Brain microvascular endothelial cell (primary cell): ENCODE results near the gene ANKS3.
A peak's percentile ranks its signal among the peaks of the same experiment; 100 is the strongest.

Experiments used
- DNase-seq: peaks from one replicate; pipeline ENCODE4 v3.0.0-alpha.2; 2020
- H3K27ac ChIP-seq: fragments of 250-450 bp; sonication (Bioruptor Pico); 2 replicates; pipeline ENCODE4 v1.5.1; 2020; ENCODE audit warnings: mild to moderate bottlenecking, moderate library complexity
- H3K27me3 ChIP-seq: fragments of 250-450 bp; sonication (Bioruptor Pico); replicated peaks from 2 replicates; pipeline ENCODE4 v1.5.1; 2020; ENCODE audit warnings: mild to moderate bottlenecking
- H3K36me3 ChIP-seq: fragments of 250-450 bp; sonication (Bioruptor Pico); replicated peaks from 2 replicates; pipeline ENCODE4 v1.5.1; 2020; ENCODE audit warnings: mild to moderate bottlenecking
- H3K4me3 ChIP-seq: 2 replicates; pipeline ENCODE4 v1.5.1; 2011; ENCODE audit warnings: low read depth, mild to moderate bottlenecking, control low read depth, low read length, moderate library complexity
- in situ Hi-C: cut with HindIII; loops from 2 replicates; pipeline ENCODE4 v1.10.0; 2017; ENCODE audit warnings: low sequenced_read_pairs, low pct_ligation_motif_present
- TF ChIP-seq, protein P1 (sequence below): IDR thresholded peaks from 2 replicates; pipeline ENCODE4 v1.5.1; 2011; ENCODE audit warnings: low read depth, mild to moderate bottlenecking, moderate library complexity, low read length, control low read depth, inconsistent platforms; ENCODE audit errors: missing control alignments

The ANKS3 gene, protein sequence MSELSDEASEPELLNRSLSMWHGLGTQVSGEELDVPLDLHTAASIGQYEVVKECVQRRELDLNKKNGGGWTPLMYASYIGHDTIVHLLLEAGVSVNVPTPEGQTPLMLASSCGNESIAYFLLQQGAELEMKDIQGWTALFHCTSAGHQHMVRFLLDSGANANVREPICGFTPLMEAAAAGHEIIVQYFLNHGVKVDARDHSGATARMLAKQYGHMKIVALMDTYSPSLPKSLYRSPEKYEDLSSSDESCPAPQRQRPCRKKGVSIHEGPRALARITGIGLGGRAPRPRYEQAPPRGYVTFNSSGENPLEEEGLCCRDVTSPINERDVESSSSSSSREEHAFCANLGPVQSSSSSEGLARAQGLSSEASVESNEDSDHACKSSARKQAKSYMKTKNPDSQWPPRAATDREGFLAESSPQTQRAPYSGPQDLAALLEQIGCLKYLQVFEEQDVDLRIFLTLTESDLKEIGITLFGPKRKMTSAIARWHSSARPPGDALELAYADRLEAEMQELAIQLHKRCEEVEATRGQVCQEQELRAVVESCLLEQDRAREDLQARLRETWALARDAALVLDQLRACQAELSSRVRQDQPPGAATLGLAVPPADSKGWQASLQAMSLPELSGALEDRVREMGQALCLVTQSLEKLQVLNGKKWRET

DNA sequence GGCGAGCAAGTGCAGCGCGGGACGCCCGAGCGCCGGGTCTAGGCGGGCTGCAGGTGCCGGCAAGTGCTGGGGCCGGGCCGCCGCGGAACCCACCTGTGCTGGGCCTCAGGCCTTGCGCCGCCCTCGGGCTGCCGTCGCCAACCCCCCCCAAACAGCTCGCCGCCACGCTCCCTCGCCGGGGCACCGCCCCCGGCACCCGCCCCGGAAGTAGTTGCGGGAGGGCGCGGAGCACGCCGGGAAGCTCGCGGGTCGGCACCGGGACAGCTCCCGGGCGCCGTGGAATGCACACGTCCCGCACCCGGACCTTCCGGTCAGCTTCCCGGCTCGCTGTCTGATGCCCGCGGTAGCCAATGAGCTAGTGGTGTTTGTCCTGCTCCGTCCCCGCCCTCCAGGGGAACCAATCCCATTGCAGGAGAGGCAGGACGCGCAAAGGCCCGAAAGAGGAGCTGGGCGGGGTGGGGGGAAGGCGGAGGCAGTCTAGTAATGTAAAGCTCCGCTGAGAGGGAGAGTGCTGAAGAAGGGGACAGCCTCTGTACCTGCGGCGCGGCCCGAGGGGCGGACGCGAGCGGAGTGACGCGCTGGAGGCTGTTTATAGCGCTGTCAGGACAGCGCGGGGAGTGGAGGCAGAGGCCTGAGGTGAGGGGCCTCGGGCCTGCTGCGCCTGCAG lies at the start of gene ANKS3, which contains the start of gene DNAAF8:
ANKS3 (minus strand) TSS at position 209 of the 667 bp plus-strand sequence. CDS start 4,122 bp downstream, outside the sequence.
DNAAF8 (plus strand) TSS at position 475 of the 667 bp plus-strand sequence. CDS start 1,978 bp downstream, outside the sequence.
- Histone ChIP-seq H3K27me3 (no peaks in the 10 kb centered on the region), H3K4me3 (peak within 1 kb of the TSS; percentile 94), H3K27ac (peak within 1 kb of the TSS; percentile 86), H3K36me3 (no peaks in the 10 kb centered on the region)
- DNase-seq, result peak; percentile 98
- TF ChIP-seq, protein P1, sequence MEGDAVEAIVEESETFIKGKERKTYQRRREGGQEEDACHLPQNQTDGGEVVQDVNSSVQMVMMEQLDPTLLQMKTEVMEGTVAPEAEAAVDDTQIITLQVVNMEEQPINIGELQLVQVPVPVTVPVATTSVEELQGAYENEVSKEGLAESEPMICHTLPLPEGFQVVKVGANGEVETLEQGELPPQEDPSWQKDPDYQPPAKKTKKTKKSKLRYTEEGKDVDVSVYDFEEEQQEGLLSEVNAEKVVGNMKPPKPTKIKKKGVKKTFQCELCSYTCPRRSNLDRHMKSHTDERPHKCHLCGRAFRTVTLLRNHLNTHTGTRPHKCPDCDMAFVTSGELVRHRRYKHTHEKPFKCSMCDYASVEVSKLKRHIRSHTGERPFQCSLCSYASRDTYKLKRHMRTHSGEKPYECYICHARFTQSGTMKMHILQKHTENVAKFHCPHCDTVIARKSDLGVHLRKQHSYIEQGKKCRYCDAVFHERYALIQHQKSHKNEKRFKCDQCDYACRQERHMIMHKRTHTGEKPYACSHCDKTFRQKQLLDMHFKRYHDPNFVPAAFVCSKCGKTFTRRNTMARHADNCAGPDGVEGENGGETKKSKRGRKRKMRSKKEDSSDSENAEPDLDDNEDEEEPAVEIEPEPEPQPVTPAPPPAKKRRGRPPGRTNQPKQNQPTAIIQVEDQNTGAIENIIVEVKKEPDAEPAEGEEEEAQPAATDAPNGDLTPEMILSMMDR, result no peak
- in situ Hi-C loops, result no loop called here

DNA sequence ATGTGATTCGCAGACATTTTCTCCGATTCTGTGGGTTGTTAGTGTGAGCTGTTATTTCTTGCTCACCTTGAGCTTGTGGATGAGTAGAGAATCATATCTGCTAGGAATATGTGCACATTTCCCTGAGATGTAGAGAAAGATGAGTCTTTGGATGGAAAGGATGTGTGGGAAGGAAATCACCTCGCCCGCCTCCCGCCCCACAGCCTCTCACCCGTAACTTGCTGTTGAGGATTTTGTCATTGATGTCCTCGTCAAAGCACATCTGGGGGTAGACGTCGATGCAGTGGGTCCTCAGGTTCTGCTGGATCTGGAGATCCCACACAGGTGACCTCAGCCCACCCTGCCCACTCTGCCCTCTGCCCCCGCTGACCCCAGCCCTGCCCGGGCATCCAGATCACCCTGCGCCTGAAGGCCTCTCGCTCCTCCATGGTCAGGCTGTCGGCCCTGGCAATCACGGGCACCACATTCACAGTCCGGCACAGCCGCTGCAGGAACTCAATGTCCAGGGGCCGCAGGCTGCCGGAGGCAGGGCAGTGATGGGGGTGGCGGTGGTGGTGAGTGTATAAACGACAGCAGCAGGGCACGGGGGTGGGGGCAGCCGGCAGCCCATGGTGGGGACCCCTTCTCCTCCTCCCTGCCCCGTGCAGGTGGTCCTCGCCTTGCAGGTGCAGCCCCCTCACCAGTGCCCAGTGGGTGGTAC lies 49.3 kb upstream of the ANKS3 start:
- DNase-seq, result no peak
- TF ChIP-seq, protein P1, result no peak
- in situ Hi-C loops, result no loop called here
- Histone ChIP-seq H3K27me3 (no peaks in the 10 kb centered on the region), H3K4me3 (no peak overlapping the region), H3K27ac (no peak overlapping the region), H3K36me3 (no peaks in the 10 kb centered on the region)

DNA sequence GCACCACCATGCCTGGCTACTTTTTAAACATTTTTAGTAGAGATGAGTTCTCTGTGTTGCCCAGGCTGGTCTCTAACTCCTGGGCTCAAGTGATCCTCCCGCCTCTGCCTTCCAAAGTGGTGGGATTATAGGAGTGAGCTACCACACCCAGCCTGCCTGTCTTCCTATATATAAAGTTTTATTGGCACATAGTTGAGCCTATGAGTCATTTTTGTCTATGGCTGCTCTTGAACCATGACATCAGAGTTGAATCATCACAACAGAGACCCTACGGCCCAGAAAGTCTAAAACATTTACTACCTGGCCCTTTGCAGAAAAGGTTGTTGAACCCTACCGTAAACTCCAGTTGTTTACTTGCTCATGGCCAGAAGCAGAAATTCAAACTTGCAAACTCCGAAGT lies 46.2 kb upstream of the ANKS3 start:
- in situ Hi-C loops, result no loop called here
- DNase-seq, result no peak
- TF ChIP-seq, protein P1, result no peak
- H3K36me3 ChIP-seq, result no peaks in the 10 kb centered on the region
- H3K4me3 ChIP-seq, result no peak overlapping the region
- H3K27me3 ChIP-seq, result no peaks in the 10 kb centered on the region
- no peak overlapping the region for H3K27ac ChIP-seq

DNA sequence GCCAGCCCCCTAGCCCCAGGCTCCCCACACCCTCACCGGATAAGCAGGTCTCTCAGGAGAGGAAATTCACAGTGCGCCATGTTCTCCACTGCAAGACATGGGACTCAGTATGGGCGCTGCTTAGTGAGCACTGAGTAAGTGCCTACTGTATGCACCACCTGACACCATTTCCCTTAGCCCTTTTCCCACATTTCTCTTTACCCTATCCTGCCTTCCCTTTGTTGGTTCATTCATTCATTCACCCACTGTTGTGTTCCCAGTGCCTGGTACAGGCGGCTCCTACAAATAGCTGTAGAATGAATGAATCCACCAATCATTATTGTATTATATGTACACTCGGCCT lies 44.0 kb upstream of the ANKS3 start:
- Histone ChIP-seq H3K27ac (no peak overlapping the region), H3K4me3 (no peak overlapping the region), H3K36me3 (no peaks in the 10 kb centered on the region), H3K27me3 (no peaks in the 10 kb centered on the region)
- in situ Hi-C loops, result no loop called here
- TF ChIP-seq, protein P1, result no peak
- DNase-seq, result no peak

DNA sequence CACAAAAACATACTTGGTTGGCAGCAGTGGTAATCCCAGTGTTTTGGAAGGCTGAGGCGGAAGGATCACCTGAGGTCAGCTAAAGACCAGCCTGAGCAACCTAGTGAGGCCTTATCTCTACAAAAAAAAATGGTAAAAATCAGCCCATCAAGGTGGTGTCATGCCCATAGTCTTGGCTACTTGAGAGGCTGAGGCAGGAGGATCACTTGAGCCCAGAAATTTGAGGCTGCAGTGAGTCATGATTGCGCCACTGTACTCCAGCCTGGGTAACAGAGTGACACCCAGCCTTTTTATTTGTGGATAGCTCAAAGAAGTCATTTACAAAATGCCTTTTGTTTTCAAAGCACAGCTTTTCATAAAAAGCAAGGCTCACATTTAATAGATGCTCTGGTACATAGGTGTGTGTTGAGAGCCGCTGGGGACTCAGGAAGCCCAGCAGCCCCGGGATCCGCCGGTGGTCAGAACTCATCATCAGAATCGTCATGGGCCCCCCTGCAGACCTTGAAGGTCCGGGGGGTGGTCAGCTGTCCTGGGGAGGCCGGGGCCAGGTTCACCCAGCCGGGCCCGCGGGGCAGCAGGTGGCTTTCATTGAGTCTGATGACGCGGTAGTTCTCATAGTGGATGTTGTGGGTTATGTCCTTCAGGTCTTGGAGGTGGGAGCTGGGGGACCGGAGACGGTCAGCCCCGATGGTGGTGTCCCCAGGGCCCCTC lies 43.4 kb upstream of the ANKS3 start:
- H3K27ac ChIP-seq, result no peak overlapping the region
- in situ Hi-C loops, result no loop called here
- H3K27me3 ChIP-seq, result no peaks in the 10 kb centered on the region
- DNase-seq, result no peak
- no peak overlapping the region for H3K4me3 ChIP-seq
- H3K36me3 ChIP-seq, result no peaks in the 10 kb centered on the region
- TF ChIP-seq, protein P1, result no peak
